H7 (cell line): ENCODE results near the gene JAKMIP1. TPM values are rescaled to one million over a fixed set of nuclear protein-coding genes. Genes with fewer than 3 reads are reported as not detected.

Experiments
- DNase-seq: peaks from one replicate; pipeline ENCODE4 v3.0.0; 2012
- H3K27me3 ChIP-seq: 2 replicates; pipeline ENCODE4 v1.6.0; 2011; ENCODE audit warnings: mild to moderate bottlenecking, low read length; ENCODE audit not compliant: control insufficient read depth, insufficient read depth
- H3K36me3 ChIP-seq: replicated peaks from 2 replicates; pipeline ENCODE4 v1.5.1; 2011; ENCODE audit warnings: low read length; ENCODE audit not compliant: control insufficient read depth, insufficient read depth
- H3K4me3 ChIP-seq: 2 replicates; pipeline ENCODE4 v1.5.1; 2011; ENCODE audit warnings: low read depth, mild to moderate bottlenecking, control low read depth, low read length, moderate library complexity; ENCODE audit not compliant: insufficient read depth
- total RNA-seq: library from RNA; depleted of rRNA; stranded (reverse); fragments of >200 nt; shearing (Covaris generic); gene quantifications from 2 replicates; pipeline ENCODE4 v1.2.3, GENCODE V29; 2014

The JAKMIP1 gene
- total RNA-seq, 1 experiment from 2014 or later: 10.3 TPM

GRCh38 chr4:6049278-6049677, 151.1 kb downstream of the JAKMIP1 start:
- H3K36me3 ChIP-seq: no peaks in the 10 kb centered on the region
- no peak for DNase-seq
- H3K4me3 ChIP-seq: no peak overlapping the region
- no peaks in the 10 kb centered on the region; the same call in 1 of the 2 replicates for H3K27me3 ChIP-seq

- H3K36me3 ChIP-seq: no peaks in the 10 kb centered on the region
- no peaks in the 10 kb centered on the region; the same call in 1 of the 2 replicates for H3K27me3 ChIP-seq
- H3K4me3 ChIP-seq: no peak overlapping the region
- no peak for DNase-seq
These were observed 151.8 kb downstream of the JAKMIP1 start for GRCh38 chr4:6048537-6048936.

- H3K4me3 ChIP-seq: no peak overlapping the region
- H3K27me3 ChIP-seq: no peaks in the 10 kb centered on the region; the same call in 1 of the 2 replicates
- peak; percentile 80 for DNase-seq
- H3K36me3 ChIP-seq: no peaks in the 10 kb centered on the region
These were observed 153.1 kb downstream of the JAKMIP1 start for GRCh38 chr4:6047130-6047673.

- no peaks in the 10 kb centered on the region; the same call in 1 of the 2 replicates for H3K27me3 ChIP-seq
- H3K4me3 ChIP-seq: no peak overlapping the region
- no peaks in the 10 kb centered on the region for H3K36me3 ChIP-seq
- no peak for DNase-seq
These were observed 153.7 kb downstream of the JAKMIP1 start for GRCh38 chr4:6046526-6047129.

GRCh38 chr4:6044805-6045204, 155.5 kb downstream of the JAKMIP1 start:
- Histone ChIP-seq H3K36me3 (no peaks in the 10 kb centered on the region), H3K27me3 (peaks cover 4% of the 10 kb centered on the region; the same call in 1 of the 2 replicates), H3K4me3 (no peak overlapping the region)
- peak; percentile 95 for DNase-seq

GRCh38 chr4:6044276-6044675, 156.1 kb downstream of the JAKMIP1 start:
- no peaks in the 10 kb centered on the region for H3K36me3 ChIP-seq
- H3K4me3 ChIP-seq: no peak overlapping the region
- H3K27me3 ChIP-seq: peaks cover 4% of the 10 kb centered on the region; the same call in 1 of the 2 replicates
- DNase-seq: no peak

- no peak overlapping the region for H3K4me3 ChIP-seq
- peaks cover 5% of the 10 kb centered on the region; the same call in 1 of the 2 replicates for H3K27me3 ChIP-seq
- no peak for DNase-seq
- no peaks in the 10 kb centered on the region for H3K36me3 ChIP-seq
These were observed 156.5 kb downstream of the JAKMIP1 start for GRCh38 chr4:6043843-6044242.

GRCh38 chr4:6043188-6043587, 157.2 kb downstream of the JAKMIP1 start:
- peak; percentile 61 for DNase-seq
- no peaks in the 10 kb centered on the region for H3K36me3 ChIP-seq
- no peak overlapping the region for H3K4me3 ChIP-seq
- peaks cover 5% of the 10 kb centered on the region; the same call in 1 of the 2 replicates for H3K27me3 ChIP-seq

- Histone ChIP-seq H3K27me3 (peaks cover 5% of the 10 kb centered on the region; the same call in 1 of the 2 replicates), H3K36me3 (no peaks in the 10 kb centered on the region), H3K4me3 (no peak overlapping the region)
- no peak for DNase-seq
These were observed 157.9 kb downstream of the JAKMIP1 start for GRCh38 chr4:6042293-6043063.

GRCh38 chr4:6041800-6042199, 158.5 kb downstream of the JAKMIP1 start:
- peaks cover 5% of the 10 kb centered on the region; the same call in 1 of the 2 replicates for H3K27me3 ChIP-seq
- DNase-seq: no peak

GRCh38 chr4:6038711-6039110, 161.6 kb downstream of the JAKMIP1 start:
- no peak for DNase-seq
- Histone ChIP-seq H3K27me3 (peaks cover 5% of the 10 kb centered on the region; the same call in 1 of the 2 replicates), H3K4me3 (no peak overlapping the region), H3K36me3 (no peaks in the 10 kb centered on the region)

More at GRCh38 chr4:6041800-6042199, 158.5 kb downstream of the JAKMIP1 start:
- no peaks in the 10 kb centered on the region for H3K36me3 ChIP-seq
- H3K4me3 ChIP-seq: no peak overlapping the region

GRCh38 chr4:6035786-6036185, 164.6 kb downstream of the JAKMIP1 start:
- H3K27me3 ChIP-seq: peaks cover 4% of the 10 kb centered on the region; the same call in 1 of the 2 replicates
- no peak overlapping the region for H3K4me3 ChIP-seq
- DNase-seq: peak; percentile 61
- H3K36me3 ChIP-seq: no peaks in the 10 kb centered on the region

- Histone ChIP-seq H3K4me3 (no peak overlapping the region), H3K36me3 (no peaks in the 10 kb centered on the region), H3K27me3 (no peaks in the 10 kb centered on the region)
- no peak for DNase-seq
These were observed 167.0 kb downstream of the JAKMIP1 start for GRCh38 chr4:6033381-6033780.

- no peak overlapping the region for H3K4me3 ChIP-seq
- DNase-seq: no peak
- H3K27me3 ChIP-seq: no peaks in the 10 kb centered on the region
- H3K36me3 ChIP-seq: no peaks in the 10 kb centered on the region
These were observed 167.8 kb downstream of the JAKMIP1 start for GRCh38 chr4:6032249-6033244.
